Natural killer cell (primary cell): Measurements from ENCODE around the gene OGFR. TPM values are rescaled to one million over a fixed set of nuclear protein-coding genes. Genes with fewer than 3 reads are reported as not detected.

Experiments
- ATAC-seq, 3 donors: fragments of 150-1000 bp in 2 of 3; fragments of 200-7000 bp in 1 of 3; cut with Tn5 transposase; 1 replicate in 1 of 3; 2 replicates in 2 of 3; pipeline ENCODE4 v1.10.0; 2021; ENCODE audit warnings: mild to moderate bottlenecking in 2 of 3, moderate library complexity in 2 of 3
- DNase-seq, 2 donors: peaks; one replicate each; pipeline versions ENCODE4 v3.0.0 to v3.0.0-alpha.2; 2013 to 2021; ENCODE audit warnings: mixed read lengths in 1 of 2
- H3K27ac ChIP-seq: one replicate; pipeline ENCODE4 v1.5.1; 2013; ENCODE audit warnings: mild to moderate bottlenecking, low read length
- H3K27me3 ChIP-seq: one replicate; pipeline ENCODE4 v1.6.1; 2013; ENCODE audit warnings: low read length; ENCODE audit not compliant: control insufficient read depth, insufficient read depth
- H3K36me3 ChIP-seq: one replicate; pipeline ENCODE4 v1.6.1; 2013; ENCODE audit warnings: low read length; ENCODE audit not compliant: control insufficient read depth, insufficient read depth
- H3K4me1 ChIP-seq: one replicate; pipeline ENCODE4 v1.6.1; 2013; ENCODE audit warnings: low read length; ENCODE audit not compliant: control insufficient read depth, insufficient read depth
- H3K4me3 ChIP-seq: one replicate; pipeline ENCODE4 v1.5.1; 2013; ENCODE audit warnings: low read length
- H3K9me3 ChIP-seq: one replicate; pipeline ENCODE4 v1.6.1; 2013; ENCODE audit warnings: low read length; ENCODE audit not compliant: control insufficient read depth, insufficient read depth
- H3K27ac Mint-ChIP-seq, 2 donors: one replicate each; pipeline ENCODE4 v1.8.0; 2022; ENCODE audit warnings: mild to moderate bottlenecking in 2 of 2, mixed read lengths in 2 of 2, moderate library complexity in 1 of 2
- H3K27me3 Mint-ChIP-seq, 2 donors: one replicate each; pipeline ENCODE4 v1.8.0; 2022; ENCODE audit warnings: low read depth in 2 of 2, mixed read lengths in 2 of 2
- H3K36me3 Mint-ChIP-seq: one replicate; pipeline ENCODE4 v1.8.0; 2022; ENCODE audit warnings: mixed read lengths
- H3K4me1 Mint-ChIP-seq, 2 donors: one replicate each; pipeline ENCODE4 v1.8.0; 2022; ENCODE audit warnings: mixed read lengths in 2 of 2
- H3K4me3 Mint-ChIP-seq: one replicate; pipeline ENCODE4 v1.8.0; 2022; ENCODE audit warnings: mild to moderate bottlenecking, moderate library complexity, mixed read lengths
- H3K9me3 Mint-ChIP-seq, 2 donors: one replicate each; pipeline ENCODE4 v1.8.0; 2022; ENCODE audit warnings: mixed read lengths in 2 of 2
- WGBS: methylation state at CpG from one replicate; pipeline ENCODE4 v1.1.7; 2013; ENCODE audit warnings: missing lambda C conversion rate; ENCODE audit not compliant: insufficient coverage; 5-methylcytosine and 5-hydroxymethylcytosine counted together
- intact Hi-C: fragments of 100-400 bp; cut with micrococcal nuclease; formaldehyde crosslinking; loops from one replicate; pipeline ENCODE4 v1.14.2; 2022
- total RNA-seq, 4 donors: library from RNA; stranded (reverse); fragments of 120-200 nt in 1 of 4; gene quantifications; one replicate each; pipeline versions ENCODE4 v1.2.3 to v1.2.4, GENCODE V29; 2013 to 2022
- TF ChIP-seq, protein P1 (sequence below): fragments of 200-600 bp; IDR thresholded peaks from one replicate; pipeline ENCODE4 v1.8.0; 2022; ENCODE audit warnings: antibody characterized with exemption

OGFR gene
- total RNA-seq, 3 donors from 2014 or later (not counting 1 experiment from before 2014, with no cell fraction given), result 71.0 to 84.0 (median 83.0) TPM

- Mint-ChIP-seq H3K27me3 (peaks cover 0 to 6% of the 10 kb centered on the region in 2 donors), H3K4me3 (no peak overlapping the region), H3K4me1 (no peaks in the 10 kb centered on the region), H3K27ac (no peak overlapping the region), H3K36me3 (no peaks in the 10 kb centered on the region), H3K9me3 (no peaks in the 10 kb centered on the region)
- intact Hi-C loops, result no loop called here
- DNase-seq (no peak), ATAC-seq (no peak)
- H3K27ac ChIP-seq, result no peak overlapping the region
- no peaks in the 10 kb centered on the region for H3K9me3 ChIP-seq
- 79% methylated on average over 16 of the region's 16 CpGs for WGBS
- H3K4me1 ChIP-seq, result no peaks in the 10 kb centered on the region
- TF ChIP-seq, protein P1, sequence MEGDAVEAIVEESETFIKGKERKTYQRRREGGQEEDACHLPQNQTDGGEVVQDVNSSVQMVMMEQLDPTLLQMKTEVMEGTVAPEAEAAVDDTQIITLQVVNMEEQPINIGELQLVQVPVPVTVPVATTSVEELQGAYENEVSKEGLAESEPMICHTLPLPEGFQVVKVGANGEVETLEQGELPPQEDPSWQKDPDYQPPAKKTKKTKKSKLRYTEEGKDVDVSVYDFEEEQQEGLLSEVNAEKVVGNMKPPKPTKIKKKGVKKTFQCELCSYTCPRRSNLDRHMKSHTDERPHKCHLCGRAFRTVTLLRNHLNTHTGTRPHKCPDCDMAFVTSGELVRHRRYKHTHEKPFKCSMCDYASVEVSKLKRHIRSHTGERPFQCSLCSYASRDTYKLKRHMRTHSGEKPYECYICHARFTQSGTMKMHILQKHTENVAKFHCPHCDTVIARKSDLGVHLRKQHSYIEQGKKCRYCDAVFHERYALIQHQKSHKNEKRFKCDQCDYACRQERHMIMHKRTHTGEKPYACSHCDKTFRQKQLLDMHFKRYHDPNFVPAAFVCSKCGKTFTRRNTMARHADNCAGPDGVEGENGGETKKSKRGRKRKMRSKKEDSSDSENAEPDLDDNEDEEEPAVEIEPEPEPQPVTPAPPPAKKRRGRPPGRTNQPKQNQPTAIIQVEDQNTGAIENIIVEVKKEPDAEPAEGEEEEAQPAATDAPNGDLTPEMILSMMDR, result no peak
- H3K27me3 ChIP-seq, result no peaks in the 10 kb centered on the region
- no peaks in the 10 kb centered on the region for H3K36me3 ChIP-seq
- H3K4me3 ChIP-seq, result no peak overlapping the region
Observed at GRCh38 chr20:62758226-62758912, 46.3 kb upstream of the OGFR start.

GRCh38 chr20:62759981-62760431 is 44.6 kb upstream of the OGFR start:
- no peak overlapping the region for H3K27ac Mint-ChIP-seq
- no peaks in the 10 kb centered on the region for H3K36me3 ChIP-seq
- WGBS, result 88% methylated on average over 20 of the region's 20 CpGs
- TF ChIP-seq, protein P1, result no peak
- no peak for DNase-seq
- peak in 1 of 3 donors; percentile 21 for ATAC-seq
- H3K4me3 ChIP-seq, result no peak overlapping the region
- no peaks in the 10 kb centered on the region for H3K9me3 Mint-ChIP-seq
- H3K27me3 ChIP-seq, result no peaks in the 10 kb centered on the region
- H3K4me1 ChIP-seq, result no peaks in the 10 kb centered on the region
- H3K36me3 Mint-ChIP-seq, result no peaks in the 10 kb centered on the region
- H3K9me3 ChIP-seq, result no peaks in the 10 kb centered on the region
- H3K27me3 Mint-ChIP-seq, result peaks cover 0 to 6% of the 10 kb centered on the region in 2 donors
- peaks cover 0 to 2% of the 10 kb centered on the region in 2 donors for H3K4me1 Mint-ChIP-seq
- intact Hi-C loops, result no loop called here
- H3K27ac ChIP-seq, result no peak overlapping the region
- H3K4me3 Mint-ChIP-seq, result no peak overlapping the region

DNA sequence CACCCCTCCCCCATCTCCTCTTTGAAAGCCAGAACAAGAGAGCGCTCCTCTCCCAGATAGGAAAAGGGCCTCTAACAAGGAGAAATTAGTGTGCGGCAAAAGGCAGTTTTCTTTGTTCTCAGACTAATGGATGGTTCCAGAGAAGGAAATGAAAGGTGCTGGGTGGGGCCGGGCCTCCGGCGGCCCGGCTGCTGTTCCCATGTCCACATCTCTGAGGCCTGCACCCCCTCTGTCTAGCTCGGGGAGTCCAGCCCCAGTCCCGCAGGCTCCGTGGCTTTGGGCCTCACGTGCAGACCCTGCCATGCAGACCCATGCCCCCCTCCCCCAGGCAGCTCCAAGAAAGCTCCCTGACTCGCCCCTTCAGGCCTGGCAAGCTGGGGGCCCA is 44.2 kb upstream of the OGFR start:
- no peak overlapping the region for H3K4me3 Mint-ChIP-seq
- H3K27ac Mint-ChIP-seq, result no peak overlapping the region
- Histone ChIP-seq H3K9me3 (no peaks in the 10 kb centered on the region), H3K27me3 (no peaks in the 10 kb centered on the region), H3K4me3 (no peak overlapping the region), H3K27ac (no peak overlapping the region), H3K4me1 (no peaks in the 10 kb centered on the region), H3K36me3 (no peaks in the 10 kb centered on the region)
- DNase-seq (no peak), ATAC-seq (no peak)
- TF ChIP-seq, protein P1, result no peak
- WGBS, result 92% methylated on average over 11 of the region's 11 CpGs
- H3K27me3 Mint-ChIP-seq, result peaks cover 0 to 6% of the 10 kb centered on the region in 2 donors
- no peaks in the 10 kb centered on the region for H3K36me3 Mint-ChIP-seq
- H3K9me3 Mint-ChIP-seq, result no peaks in the 10 kb centered on the region
- intact Hi-C loops, result no loop called here
- peaks cover 0 to 4% of the 10 kb centered on the region in 2 donors for H3K4me1 Mint-ChIP-seq
